SKM-1 (cell line): ENCODE measurements around the gene WASL.
"Not testable (repeated sequence)": the region's sequence is repeated elsewhere in the genome, so short reads cannot be mapped to it uniquely, and the experiment has no call there.

ENCODE experiments used
- DNase-seq: peaks from one replicate; lab custom pipeline; 2025; ENCODE audit not compliant: unreplicated experiment; lab: John Stamatoyannopoulos, UW

Gene WASL

GRCh38 chr7:123634011-123634573, 114.7 kb downstream of the WASL start:
- not testable (repeated sequence) for DNase-seq

DNA sequence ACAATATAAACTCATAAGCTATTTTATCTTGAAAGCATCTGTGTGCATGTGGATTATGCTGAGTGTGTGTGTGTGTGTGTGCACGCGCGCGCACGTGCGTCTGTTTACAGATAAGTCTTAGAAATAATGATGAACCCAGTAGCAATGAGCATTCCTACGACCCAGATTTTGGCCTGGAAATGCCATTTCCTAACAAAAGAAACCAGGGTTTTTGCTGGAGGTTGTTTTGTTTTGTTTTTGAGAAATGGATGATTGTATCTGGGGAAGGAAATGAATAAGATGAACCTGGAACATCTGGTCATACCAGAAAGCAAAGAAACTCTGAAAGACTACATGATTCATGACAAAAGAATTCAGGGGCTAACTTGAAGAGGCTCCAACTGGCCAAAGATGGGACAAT, 115.2 kb downstream of the WASL start:
- DNase-seq: no peak

DNA sequence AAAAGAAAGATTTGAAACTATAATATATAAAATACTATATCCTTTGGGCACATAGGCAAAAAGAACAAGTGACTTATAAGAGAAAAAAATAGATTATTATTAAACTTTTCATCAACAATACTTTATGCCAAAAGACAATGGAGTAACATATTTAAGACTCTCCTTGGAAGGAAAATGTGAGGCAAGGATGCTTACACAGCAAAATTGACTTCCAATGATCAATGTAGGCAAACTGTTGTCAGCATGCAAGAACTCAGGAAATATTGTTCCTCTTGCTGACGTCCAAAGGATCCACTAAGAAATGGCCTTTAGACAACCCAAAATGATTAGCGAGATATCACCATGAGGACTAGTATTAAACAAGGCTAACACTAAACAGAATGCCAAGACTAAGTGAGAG, 116.0 kb downstream of the WASL start:
- DNase-seq: no peak
